NCI-H774 (cell line): ENCODE results near the gene INPP5D.
A peak's percentile ranks its signal among the peaks of the same experiment; 100 is the strongest.

ENCODE experiments used
- DNase-seq: peaks from one replicate; lab custom pipeline; 2025; lab: John Stamatoyannopoulos, UW

The INPP5D gene

DNA sequence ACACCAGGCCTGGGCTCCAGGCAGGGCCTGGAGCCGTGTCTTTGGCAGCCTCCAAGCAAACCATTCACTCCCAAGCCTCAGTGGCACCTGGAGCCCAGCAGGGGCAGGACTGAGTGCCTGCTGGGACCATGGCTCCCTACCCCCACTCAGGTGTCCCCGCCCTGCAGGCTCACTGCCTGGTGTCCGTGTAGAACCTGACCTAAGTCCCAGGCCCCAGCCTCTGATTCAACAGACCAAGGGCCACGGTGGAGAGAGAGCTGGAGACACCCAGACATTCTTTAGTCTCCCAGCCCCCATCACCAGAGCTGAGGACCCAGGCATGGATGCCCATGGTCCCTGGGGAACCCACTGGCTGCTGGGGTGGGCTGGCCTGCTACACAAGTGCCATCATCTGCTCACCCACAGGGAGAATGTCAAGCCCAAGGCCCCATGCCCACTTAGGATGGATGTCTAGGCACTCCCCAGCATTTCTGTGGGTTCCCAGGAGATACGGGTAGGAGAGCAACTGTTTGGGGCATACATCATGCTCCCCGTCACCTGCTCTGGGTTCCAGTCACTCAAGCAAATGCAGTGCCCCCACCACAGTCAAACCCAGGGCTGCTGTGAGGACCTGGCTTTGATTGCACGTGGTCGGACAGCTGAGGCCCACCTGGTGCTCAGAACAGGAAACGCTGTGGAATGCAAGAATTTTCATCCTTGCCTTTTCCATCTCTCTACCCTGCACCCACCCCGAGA is 148.4 kb downstream of the INPP5D start:
- DNase-seq: no peak

DNA sequence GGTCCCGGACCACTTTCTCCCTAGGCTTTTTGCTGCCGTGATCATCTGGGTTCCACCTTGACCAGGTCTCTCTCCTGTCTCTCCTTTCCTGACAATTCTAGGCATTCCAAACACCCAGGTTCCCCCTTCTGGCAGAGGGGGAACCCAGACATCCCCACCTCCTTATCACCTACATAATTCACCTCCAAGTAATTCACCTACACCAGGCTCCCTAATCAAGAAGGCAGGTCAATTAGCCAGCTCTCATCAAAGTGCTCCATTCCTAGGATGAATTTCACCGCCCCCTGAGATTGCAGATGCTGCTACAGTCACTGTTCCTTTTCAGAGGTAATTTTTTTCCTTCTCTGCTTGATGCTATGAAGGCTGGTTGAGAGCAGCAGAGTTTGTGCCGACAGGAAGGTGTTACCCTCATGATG is 149.0 kb downstream of the INPP5D start:
- DNase-seq: no peak

DNA sequence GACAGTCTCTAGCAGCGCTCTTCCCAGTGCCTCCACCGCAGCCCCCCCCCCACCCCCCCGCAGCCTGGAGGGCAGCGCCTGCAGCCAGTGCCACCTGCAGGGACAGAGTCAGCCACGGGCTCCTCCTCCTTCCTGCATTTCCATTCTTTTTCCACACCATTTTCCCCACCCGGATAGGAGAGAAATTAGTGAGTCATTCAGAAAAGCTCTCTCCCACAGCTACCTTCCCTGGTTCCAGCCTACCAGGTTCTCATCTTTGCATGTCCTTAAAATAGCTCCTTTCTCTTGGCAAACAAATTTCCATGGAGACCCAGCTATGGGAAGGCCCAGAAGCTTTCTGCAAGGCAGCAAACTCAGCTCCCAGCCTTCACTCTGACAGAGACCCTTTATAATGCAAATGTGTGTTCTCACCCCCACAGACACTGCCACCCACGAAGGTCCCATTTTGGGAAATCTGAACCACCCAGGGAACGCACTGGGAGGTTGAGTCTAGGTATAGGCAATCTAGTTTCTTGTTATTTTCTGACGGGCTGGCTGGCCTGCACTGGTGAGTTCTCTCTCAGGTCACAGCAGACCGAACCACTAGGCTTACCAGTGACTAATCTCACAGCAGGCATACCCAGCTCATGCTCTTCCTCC is 149.5 kb downstream of the INPP5D start:
- DNase-seq: peak; percentile 1

DNA sequence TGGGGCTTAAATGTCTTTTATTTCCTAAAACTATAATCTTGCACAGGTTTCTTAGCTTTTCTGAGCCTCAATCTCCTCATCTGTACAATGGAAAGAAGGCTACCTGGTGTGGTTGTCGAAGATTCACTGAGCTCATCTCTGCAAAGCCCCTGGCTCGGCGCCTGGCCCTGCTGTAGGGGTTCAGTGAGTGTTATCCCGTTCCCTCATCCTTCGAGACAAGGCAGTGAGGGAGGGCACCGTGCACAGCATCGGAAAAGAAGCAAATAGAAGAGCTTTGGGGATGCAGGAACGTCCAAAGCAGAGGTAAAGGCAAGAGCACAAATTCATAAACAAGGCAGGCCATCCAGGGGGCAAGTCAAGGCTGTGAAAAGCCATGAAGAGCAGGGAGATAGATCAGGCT is 150.1 kb downstream of the INPP5D start:
- no peak for DNase-seq

DNA sequence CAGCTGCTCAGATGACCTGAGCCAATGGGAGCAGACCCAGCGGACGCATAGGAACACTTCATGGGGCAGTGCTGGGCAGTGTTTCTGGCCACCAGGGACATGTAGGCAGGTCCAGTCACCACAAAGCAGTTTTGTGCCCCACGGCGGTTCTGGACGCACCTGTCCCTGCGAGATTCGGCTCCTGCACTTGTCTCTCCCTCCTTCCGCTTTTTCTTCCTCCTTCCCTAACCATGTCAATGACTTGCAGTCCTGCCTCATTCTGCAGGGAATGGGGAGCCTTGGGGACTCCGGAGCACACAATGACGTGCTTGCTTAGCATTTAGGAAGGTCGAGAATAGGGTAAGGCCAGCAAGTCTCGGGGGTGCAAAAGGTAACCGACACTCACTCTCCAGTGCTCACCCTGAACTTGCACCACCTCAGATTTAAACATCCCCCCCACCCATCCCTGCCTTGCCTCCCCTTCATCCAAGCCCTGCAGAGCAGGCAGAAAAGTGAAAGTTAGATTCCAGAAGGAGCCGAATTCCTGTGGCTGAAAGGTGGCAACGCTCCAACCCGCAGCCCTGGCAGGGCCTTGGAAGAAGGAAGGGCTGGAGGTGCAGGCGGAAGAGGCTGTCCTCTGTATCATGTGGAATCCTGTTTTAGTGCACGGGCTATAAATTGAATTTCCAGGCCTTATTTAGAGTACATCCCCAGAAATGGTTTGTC is 150.9 kb downstream of the INPP5D start:
- no peak for DNase-seq

DNA sequence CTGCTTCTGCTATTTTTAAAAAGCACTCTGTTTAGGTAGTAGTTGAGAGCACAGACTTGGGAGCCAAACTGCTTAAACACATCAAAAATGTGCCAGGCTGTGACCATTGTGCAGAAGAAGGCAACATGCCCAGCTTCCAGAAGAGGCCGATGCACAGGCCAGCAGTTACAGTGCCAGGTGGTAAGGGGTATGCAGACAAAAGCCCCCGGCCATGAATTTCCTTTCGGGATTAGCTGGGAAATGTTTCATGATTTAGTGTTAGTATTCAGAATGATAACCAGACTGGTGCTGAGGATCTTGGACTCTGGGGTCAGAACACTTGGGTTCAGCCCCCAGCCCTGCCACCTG is 151.4 kb downstream of the INPP5D start:
- DNase-seq: no peak

DNA sequence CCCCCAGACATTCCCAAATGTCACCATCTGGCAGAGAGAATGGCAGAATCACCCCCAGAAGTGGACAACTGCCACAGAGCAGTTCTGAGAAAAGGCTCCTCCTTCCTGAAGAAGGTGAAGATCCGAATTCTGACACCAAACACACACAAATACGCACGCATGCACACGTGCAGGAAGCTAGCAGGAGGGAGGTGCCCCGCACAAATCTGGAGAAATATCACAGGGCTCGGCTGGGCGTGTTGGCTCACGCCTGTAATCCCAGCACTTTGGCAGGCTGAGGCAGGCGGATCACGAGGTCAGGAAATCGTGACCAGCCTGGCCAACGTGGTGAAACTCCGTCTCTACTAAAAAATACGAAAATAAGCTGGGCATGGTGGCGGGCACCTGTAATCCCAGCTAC is 152.9 kb downstream of the INPP5D start:
- DNase-seq: no peak

DNA sequence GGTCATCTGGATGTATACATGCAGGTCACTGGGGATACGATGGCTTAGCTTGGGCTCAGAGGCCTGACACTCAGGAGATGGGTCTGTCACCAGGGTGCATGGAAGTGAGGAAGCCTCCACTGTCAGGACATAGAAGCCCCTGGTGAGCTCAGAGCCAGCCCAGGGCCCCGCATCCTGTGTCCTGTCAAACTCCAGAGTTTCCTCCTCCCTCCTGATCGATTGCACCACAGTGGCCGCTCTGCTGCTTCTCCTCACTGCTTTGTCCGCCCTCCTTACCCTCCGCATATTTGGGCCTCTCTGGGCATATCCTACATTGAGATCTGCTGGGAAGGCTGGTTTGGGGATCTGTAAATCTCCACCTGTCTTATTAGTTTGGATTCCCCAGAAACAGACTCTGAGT is 153.8 kb downstream of the INPP5D start:
- DNase-seq: no peak

DNA sequence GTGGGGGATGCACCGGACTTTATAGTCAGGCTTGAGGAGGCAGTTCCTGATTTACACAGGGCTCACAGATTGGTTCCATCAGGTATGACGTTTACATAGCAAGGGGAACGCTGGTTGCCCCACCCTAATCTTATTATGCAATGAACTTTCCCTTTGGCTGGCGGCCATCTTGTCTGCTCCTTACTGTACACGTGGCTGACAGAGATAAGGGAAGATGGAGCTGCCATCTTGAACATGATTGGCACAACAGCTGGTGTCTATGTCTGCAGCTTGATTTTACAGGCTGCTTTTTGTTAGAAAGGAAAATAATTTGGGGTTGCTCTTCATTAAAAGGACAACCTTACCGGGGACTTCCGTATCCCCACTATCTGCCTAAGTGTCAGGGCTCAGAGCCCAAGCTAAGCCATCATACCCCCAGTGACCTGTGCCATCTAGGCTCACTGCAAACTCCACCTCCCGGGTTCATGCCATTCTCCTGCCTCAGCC is 157.8 kb downstream of the INPP5D start:
- no peak for DNase-seq

DNA sequence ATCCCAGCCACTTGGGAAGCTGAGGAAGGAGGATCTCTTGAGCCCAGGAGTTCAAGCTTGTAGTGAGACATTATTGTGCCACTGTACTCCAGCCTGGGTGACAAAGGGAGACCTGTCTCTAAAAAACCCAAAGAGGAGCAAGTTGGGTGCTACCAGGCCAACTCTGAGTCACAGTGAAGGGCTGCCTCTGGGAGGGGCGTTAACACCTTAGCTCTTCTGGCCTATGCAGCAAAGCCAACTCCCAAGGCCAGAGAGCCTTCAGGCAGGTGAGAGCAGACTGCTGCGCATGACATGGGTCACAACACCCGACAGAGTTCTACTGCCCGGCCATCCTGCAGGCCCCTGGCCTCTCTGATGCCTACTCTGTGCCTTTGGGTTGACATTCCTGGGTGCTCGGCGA is 158.7 kb downstream of the INPP5D start:
- no peak for DNase-seq

DNA sequence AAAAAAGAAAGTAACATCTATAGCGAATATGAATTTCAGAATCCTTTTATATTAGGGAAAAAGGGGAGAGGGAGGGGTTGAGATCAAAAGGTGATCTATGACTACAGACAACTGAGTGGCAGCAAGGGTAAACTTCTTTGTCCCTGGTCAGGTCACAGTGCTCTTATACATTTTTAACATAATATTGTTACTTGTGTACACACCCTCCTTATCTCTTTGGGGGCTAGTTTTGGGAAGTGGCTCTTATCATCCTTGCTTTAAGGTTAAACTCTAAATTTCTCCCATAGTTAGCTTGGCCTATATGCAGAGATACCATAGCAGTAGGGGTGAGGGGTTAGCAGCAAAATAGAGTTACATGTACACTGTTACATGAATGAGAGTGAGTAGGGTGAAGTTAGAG is 159.7 kb downstream of the INPP5D start:
- no peak for DNase-seq

DNA sequence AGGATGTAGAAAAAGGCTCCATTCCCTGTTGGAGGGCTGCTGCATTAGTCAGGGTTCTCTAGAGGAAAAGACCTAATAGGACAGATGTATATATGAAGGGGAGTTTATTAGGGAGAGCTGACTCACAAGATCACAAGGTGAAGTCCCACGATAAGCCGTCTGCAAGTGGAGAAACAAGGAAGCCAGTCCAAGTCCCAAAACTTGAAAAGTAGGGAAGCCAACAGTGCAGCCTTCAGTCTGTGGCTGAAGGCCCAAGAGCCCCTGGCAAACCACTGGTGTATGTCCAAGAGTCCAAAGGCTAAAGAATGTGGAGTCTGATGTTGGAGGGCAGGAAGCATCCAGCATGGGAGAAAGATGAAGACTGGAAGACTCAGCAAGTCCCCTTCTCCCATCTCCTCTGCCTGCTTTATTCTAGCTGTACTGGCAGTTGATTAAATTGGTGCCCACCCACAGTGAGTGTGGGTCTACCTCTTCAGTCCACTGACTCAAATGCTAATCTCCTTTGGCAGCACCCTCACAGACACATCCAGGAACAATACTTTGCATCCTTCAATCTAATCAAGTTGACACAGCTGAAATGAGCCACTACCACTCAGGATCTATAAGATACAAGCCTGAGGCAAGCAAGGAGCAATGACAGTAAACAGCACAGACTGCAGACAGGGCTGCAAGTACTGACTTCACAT is 161.4 kb downstream of the INPP5D start:
- no peak for DNase-seq

DNA sequence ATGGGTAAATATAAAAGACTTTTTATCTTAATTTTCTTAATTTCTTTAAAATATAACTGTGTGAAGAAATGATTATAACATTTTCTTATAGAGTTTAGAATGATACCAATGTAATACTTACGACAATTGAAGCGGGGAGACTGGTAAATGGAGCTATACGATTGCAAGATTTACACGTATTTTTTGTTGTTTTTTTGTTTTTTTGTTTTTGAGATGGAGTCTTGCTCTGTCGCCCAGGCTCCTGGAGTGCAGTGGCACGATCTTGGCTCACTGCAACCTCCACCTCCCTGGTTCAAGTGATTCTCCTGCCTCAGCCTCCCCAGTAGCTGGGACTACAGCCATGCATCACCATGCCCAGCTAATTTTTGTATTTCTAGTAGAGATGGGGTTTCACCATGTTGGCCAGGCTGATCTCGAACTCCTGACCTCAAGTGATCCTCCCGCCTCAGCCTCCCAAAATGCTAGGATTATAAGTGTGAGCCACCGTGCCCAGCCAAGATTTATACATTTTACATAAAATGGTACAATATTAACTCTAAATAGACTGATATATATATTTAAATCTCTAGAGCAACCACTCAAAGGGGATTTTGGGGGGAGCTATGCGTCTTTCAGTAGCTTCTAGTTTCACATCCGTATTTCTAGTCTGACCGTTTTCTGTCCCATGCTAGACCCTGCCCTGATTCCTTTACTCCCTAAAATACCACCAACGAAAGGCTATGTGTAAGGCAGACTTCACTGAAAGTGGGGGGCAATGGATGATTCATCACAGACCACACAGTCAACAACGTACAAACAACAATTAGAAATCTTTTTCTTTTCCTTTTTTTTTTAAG is 163.1 kb downstream of the INPP5D start:
- no peak for DNase-seq

DNA sequence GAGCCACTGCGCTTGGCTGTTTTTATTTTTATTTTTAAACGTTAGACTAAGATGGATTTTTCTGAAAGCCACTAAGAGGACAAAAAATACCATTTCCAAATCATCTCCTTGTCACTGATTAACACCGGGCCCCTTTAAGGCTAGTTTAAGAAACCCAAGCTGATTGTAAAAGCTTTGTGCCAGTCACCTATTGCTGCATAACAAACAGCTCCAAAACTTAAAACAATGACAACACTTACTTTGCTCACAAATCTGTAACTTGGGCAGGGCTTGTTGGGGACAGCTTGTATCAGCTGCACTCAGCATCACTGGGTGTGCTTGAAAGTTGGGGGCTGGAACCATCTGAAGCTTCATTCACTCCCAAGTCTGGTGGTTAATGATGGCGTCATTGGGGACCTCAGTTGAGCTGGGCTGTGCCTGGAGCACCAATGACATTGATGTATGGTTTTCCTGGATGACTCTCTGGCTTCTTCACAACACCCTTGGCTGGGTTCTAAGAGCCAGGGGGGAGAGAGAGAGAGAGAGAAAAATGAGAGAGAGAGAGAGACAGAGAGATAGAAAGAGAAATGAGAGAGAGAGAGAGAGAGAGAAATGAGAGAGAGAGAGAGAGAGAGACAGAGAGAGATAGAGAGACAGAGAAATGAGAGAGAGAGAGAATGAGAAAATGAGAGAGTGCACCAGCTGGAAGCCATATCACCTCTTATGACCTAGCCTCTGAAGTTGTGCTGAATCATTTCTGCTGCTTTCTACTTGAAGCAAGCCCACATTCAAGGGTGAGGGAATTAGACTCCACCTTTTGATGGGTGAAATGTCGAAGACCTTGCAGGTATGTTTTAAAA is 165.3 kb downstream of the INPP5D start:
- no peak for DNase-seq

DNA sequence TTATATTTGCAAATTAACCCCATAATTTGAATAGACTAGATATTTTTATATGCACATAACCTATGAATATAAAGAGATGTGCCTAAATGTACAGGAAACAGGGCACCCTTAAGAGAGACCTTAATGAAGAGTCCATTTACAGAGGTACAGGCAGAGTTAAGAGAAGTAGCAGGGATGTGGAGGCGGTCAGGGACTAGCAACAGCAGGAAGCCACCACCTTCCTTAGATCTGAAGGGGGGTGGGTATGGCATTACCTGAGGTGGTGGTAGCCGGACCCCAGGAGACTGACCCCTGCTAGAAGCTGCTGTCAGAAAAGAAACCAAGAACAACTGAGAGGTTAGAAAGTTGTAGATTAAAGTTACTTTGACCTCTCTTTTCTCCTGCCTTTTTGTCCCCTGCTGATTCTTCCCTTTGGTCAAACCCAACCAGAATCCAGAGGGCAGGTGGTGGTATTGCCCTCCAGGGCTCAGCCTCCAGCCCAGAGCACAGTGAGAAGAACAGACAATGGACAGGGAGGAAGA is 166.4 kb downstream of the INPP5D start:
- no peak for DNase-seq

DNA sequence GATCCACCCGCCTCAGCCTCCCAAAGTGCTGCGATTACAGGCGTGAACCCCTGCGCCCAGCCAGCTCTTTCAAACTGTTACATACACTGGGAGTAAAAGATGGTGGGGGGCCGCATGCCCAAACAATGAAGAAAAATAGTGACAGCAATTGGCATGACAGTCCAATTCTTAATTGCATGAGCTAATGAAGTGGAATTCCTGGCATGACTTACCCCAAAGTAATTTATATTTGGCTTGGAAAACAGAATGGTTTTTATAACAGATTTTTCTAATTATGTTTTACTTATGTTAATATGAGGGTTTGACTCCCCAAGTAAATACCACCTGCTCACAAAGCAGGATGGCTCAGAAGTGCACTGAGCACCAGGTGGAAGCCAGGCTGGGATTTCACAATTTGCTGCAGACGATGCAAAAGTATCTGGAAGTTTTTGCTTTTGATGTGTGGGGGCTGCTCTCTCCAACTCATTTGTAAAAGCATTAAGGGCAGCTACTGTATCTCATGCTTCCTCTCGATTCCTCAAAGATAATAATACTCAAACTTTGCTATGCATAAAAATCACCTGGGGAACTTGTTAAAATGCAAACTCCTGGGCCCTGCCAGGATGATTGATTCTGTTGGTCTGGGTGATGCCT is 167.3 kb downstream of the INPP5D start:
- no peak for DNase-seq

DNA sequence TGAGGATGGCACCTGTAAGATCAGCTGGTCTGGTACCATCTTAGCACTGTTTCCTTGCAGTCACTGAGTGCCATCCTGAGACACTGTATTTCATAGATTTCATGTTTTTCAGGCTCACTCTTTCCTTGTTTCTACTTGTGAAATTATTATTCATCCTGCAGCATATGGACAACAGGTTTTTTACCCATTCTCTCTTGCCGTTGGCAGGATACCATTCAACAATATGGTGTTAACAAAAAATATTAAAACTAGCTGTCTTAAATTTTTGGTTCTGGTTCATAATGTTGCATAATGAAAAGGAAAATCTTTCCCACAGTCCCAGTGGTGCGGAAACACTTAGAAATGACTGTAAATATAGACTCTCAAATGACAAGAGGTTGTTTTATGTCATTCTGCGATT is 168.2 kb downstream of the INPP5D start:
- DNase-seq: no peak

DNA sequence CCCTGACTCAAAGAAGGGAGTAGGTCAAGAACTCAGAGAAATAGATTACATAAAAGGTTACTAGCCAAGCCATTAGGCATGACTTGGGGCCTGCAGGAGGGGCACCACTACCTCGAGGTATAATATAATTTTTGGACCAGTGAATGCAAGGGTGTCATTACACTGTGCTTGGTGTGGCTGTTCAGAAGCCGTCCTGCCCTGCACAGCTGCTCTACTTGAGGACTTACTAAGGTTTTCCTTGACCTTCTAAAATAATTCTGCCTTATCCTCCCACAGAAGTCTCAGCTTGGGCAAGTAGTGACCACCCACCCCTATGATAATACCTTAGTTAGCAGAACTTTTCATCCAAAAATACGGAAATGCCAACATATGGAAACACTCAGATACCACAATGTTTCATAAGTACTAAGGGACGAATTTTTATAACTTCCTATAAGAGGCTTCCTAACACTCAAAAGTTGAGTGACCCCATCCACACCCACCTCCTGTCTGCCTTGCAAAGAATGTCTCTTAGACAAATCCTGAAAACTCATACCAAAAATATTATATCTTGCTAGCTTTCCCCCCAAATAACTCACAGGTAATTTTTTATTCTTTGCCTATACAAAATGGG is 173.6 kb downstream of the INPP5D start:
- DNase-seq: no peak

DNA sequence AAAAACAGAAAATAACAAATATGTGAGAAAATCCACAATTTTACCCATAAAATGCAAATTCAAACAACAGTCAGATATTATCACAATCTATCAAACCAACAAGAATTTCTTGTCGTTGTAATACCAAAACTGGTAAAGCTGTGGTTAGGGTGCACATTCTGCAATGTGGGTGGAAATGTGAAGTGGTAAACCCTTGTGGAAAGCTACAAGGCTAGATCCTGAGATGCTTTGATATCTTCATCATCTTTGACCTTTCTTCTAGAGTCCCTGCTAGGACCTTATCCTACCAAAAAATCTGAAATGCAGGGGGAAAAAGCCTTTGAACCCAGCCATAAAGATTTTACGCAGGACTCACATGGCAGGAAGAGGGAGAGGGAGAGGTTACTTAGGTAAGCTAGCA is 174.1 kb downstream of the INPP5D start:
- no peak for DNase-seq

DNA sequence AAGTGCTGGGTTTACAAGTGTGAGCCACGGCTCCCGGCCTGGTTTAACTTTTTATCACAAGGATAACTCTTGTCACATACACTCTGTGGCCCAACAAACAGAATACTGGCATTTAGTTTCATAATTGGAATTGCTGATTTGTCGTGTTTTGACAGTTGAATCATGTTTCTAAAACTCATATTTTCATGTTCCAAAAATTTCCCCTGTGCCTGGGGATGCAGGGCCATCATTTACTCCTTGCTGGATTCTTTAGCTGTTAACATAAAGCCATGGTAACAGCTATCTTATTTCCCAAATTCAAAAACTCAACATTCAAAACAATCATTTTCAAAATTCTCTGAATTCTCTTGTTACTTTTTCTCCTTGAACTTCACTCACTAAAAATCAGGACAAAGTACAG is 174.9 kb downstream of the INPP5D start:
- DNase-seq: no peak
